ENCODE data around the gene HES5.
"Not testable (repeated sequence)": the region's sequence is repeated elsewhere in the genome, so short reads cannot be mapped to it uniquely, and the experiment has no call there.

HES5 gene

GRCh38 chr1:2529784-2530512 is at the start of gene HES5:
Gene HES5, minus strand, starts transcription at chr1:2530263. Its CDS starts 99 bp downstream, at chr1:2530164.
- DNase-seq (ENCODE audit: low read depth), result no peak

GRCh38 chr1:2578758-2579118 is 48.7 kb upstream of the HES5 start:
- DNase-seq (ENCODE audit: low read depth), result no peak

- not testable (repeated sequence) for DNase-seq (ENCODE audit: low read depth)
Observed at GRCh38 chr1:2577565-2578075, 47.6 kb upstream of the HES5 start.

- no peak for DNase-seq (ENCODE audit: low read depth)
Observed at GRCh38 chr1:2575801-2576663, 46.0 kb upstream of the HES5 start.

GRCh38 chr1:2574350-2574749 is 44.3 kb upstream of the HES5 start:
- no peak for DNase-seq (ENCODE audit: low read depth)

- no peak for DNase-seq (ENCODE audit: low read depth)
Observed at GRCh38 chr1:2573250-2573920, 43.3 kb upstream of the HES5 start.

- DNase-seq (ENCODE audit: low read depth), result no peak
Observed at GRCh38 chr1:2571348-2571747, 41.3 kb upstream of the HES5 start.

- no peak for DNase-seq (ENCODE audit: low read depth)
Observed at GRCh38 chr1:2570332-2570731, 40.3 kb upstream of the HES5 start.

GRCh38 chr1:2569703-2570102 is 39.6 kb upstream of the HES5 start:
- DNase-seq (ENCODE audit: low read depth), result not testable (repeated sequence)

- no peak for DNase-seq (ENCODE audit: low read depth)
Observed at GRCh38 chr1:2569060-2569459, 39.0 kb upstream of the HES5 start.

- DNase-seq (ENCODE audit: low read depth), result not testable (repeated sequence)
Observed at GRCh38 chr1:2568187-2568816, 38.2 kb upstream of the HES5 start.

GRCh38 chr1:2567083-2567679 is 37.1 kb upstream of the HES5 start:
- DNase-seq (ENCODE audit: low read depth), result no peak

GRCh38 chr1:2566101-2567045 is 36.3 kb upstream of the HES5 start:
- DNase-seq (ENCODE audit: low read depth), result no peak

GRCh38 chr1:2564815-2565374 is 34.8 kb upstream of the HES5 start:
- DNase-seq (ENCODE audit: low read depth), result no peak

- no peak for DNase-seq (ENCODE audit: low read depth)
Observed at GRCh38 chr1:2564006-2564814, 34.1 kb upstream of the HES5 start.

GRCh38 chr1:2563205-2563604 is 33.1 kb upstream of the HES5 start:
- DNase-seq (ENCODE audit: low read depth), result no peak

- no peak for DNase-seq (ENCODE audit: low read depth)
Observed at GRCh38 chr1:2561898-2562895, 32.1 kb upstream of the HES5 start.

- DNase-seq (ENCODE audit: low read depth), result no peak
Observed at GRCh38 chr1:2561446-2561845, 31.4 kb upstream of the HES5 start.
